Neural progenitor cell (in vitro differentiated cells): ENCODE measurements around the gene USP2.

Experiments used
- CTCF ChIP-seq: fragments of 200-600 bp; sonication (generic); IDR thresholded peaks from 2 replicates; pipeline ENCODE4 v1.5.1; 2017; ENCODE audit warnings: antibody characterized with exemption, mild to moderate bottlenecking
- EZH2phosphoT487 ChIP-seq: fragments of 200-600 bp; sonication (generic); IDR thresholded peaks from 2 replicates; pipeline ENCODE4 v1.6.1; 2017; ENCODE audit warnings: antibody characterized with exemption

- no peak for TF ChIP-seq CTCF
- no peak for TF ChIP-seq EZH2phosphoT487
Measured at GRCh38 chr11:119342362-119343130, 38.9 kb downstream of the USP2 start.
